ENCODE measurements around the gene MTCH1. TPM values are rescaled to one million over a fixed set of nuclear protein-coding genes. Genes with fewer than 3 reads are reported as not detected.
"Not testable (repeated sequence)": the region's sequence is repeated elsewhere in the genome, so short reads cannot be mapped to it uniquely, and the experiment has no call there.

MTCH1 gene
- total RNA-seq, 1 experiment from 2014 or later = 292 TPM

GRCh38 chr6:36997811-36998722 lies 12.1 kb upstream of the MTCH1 start:
- DNase-seq (ENCODE audit: low read depth) = no peak

GRCh38 chr6:36990401-36990800 lies 4.4 kb upstream of the MTCH1 start:
- DNase-seq (ENCODE audit: low read depth) = not testable (repeated sequence)

DNA sequence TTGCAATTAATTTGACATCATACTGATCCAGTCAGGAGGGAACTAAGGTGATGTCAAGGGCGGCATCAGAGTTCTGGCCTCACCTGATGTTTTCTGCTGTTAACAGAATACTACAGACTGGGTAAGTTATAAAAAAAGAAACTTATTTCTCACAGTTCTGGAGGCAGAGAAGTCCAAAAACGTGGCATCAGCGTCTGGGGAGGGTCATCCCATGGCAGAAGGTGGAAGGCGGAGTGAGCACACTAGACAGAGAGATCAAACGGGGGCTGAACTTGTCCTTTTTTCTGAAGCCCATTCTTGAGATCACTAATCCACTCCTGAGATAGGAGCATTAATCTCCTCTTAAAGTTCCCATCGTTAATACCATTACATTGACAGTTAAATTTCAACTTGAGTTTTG lies 3.3 kb upstream of the MTCH1 start:
- DNase-seq (ENCODE audit: low read depth) = no peak

DNA sequence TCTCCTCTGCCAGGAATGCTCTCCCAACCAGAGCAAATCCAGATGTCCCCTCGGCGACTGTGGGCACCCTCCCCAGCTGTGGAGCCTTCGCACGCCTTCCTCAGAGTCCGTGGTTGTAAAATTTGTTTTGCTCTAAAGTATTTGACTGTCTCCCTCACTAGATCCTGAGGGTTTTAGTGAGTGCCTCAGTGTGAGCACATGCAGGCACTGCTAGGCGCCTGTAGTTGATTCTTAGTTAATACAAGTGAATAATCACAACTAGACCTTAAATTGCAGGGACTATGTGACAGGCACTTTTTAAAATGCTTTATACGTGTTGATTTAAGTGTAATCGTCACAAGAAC lies 680 bp upstream of the MTCH1 start:
- no peak for DNase-seq (ENCODE audit: low read depth)

- no peak for DNase-seq (ENCODE audit: low read depth)
These were observed 584 bp downstream of the MTCH1 start for GRCh38 chr6:36985417-36985807.

DNA sequence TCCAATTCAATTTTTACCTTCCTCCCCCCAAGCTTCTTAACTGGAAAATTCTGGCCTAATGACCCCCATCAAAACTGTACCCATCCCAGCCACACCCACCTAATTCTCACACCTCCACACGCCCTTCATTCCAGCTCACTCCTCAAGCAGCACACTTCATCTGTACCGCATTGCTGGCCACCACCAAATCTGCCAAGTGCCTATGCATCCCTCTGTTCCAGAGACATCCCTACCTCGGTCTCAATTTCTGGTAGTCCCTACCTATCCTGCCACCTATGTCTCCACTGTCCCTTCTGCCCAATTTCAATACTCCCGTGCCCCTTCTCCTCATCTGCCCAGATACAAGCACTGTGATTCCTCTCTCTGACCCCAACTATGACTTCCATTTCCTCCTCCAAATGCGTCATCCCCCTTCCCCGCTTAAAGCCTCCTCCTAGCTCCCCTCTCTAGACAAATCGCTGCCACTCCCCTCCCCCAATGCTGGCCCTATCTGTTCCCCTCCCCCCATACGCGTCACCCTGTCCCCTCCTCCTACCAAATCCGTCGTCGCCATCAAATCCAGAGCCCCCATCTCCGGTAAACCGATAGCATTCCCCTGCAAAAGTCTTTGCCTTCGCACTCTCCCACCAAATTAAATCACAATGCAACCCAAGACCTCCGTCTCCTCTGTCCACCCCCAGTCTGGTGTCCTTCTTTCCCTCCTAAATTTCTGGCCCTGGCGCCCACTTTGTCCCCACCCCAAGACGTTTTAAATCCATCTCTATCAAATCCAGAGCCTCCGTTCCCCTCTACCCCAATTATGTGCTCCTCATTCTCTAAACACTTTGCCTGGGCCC lies 1.2 kb downstream of the MTCH1 start:
- peak; percentile 80 for DNase-seq (ENCODE audit: low read depth)

DNA sequence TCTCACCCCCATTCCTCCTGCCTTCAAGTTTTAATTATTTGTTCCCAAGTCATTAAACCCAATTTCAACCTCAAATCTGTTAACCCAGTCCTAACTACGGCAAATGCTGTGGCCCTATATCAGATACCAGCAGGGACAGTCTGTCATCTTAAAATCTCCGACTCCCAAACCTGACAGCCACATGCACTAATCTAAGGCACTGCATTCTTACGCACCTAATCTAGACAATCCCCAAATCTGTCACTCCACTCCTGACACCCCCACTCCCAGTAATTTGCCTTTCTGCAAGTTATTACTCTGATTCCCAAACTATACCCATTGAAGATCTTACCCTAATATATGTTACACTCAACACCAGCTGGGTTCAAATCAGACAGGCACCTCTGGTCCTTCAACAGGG lies 2.5 kb downstream of the MTCH1 start:
- no peak for DNase-seq (ENCODE audit: low read depth)

- DNase-seq (ENCODE audit: low read depth) = no peak
These were observed 4.9 kb downstream of the MTCH1 start for GRCh38 chr6:36980876-36981619.

DNA sequence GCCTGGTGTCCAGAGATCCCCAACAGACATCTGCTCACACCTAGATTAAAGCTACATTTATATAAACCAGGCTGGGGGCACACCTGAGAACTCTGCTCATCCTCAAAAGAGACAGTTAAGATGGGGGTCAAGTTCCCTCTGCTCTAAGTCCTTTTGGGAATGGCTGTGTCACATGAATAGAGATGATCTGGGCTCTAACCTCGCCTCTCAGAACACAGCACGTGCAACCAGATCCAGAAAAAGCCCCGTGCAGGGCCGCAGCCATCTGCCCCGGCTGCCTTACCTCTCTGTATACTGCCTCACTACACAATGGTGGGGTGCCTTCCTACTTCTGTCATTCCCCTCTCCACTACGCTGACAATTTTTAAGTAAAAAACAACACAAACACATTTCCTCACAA lies 5.9 kb downstream of the MTCH1 start:
- DNase-seq (ENCODE audit: low read depth) = no peak

GRCh38 chr6:36979347-36979742 lies 6.7 kb downstream of the MTCH1 start:
- no peak for DNase-seq (ENCODE audit: low read depth)

DNA sequence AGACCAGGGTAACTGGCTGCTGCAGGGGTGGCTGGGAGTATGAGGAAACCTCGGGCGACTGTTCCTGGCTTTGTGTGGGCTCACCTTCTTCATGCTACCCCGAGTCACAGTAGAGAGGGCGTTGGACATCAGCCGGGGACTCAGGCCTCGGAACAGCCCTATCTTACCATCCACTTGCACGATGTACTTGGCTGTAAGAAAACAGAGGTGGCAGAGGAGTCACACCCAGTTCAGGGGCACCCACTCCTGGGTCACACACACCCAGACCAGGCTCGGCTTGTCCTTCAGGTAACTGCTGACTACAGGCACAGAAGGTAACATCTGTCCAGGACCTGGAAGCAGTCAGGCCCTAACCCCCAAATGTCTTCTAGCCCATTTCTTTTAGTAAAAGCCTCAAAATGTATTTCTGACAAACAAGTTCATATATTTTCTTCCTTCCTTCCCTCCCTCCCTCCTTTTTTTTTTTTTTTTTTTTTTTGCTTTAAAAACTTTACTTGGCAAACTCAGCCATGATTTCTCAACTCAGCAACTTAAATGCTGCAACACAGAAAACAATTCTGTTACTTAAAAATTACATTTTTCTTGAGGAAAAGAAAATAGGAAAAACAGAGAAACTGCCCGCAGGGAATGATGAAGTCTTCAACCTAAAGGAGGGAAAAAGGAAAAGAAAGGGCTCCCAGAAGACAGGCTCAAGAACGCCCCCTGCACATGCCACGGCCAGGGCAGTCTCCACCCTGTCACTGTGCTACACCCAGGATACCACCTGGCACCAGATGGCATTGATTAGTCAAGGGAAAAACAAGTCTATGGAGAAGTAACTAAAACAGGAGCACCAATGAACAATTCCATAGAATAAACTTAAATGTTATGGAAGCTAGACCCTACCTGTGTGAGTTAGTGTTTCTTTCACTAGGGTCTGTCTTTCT lies 7.3 kb downstream of the MTCH1 start:
- DNase-seq (ENCODE audit: low read depth) = no peak

- DNase-seq (ENCODE audit: low read depth) = peak; percentile 36
These were observed 8.5 kb downstream of the MTCH1 start for GRCh38 chr6:36977470-36977941.

DNA sequence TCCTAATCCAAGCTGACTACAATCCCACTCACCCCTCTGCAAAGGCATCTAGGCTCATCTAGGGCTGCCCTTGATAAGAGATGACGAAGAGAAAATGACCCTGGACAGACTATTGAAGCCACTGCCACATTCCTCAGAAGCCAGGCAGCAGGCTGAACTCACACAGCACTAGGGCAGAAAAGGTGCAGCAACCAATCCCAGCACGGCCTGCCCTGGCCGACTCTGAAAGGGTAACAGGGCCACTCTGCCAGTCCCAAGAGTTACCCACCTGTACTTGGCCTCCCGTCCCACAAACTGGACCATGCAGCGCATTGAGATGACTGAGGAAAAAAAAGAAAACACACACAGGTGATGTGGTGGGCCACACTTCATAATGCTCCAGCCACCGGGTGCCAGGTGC lies 9.1 kb downstream of the MTCH1 start:
- DNase-seq (ENCODE audit: low read depth) = no peak

- no peak for DNase-seq (ENCODE audit: low read depth)
These were observed 9.5 kb downstream of the MTCH1 start for GRCh38 chr6:36976509-36976908.

DNA sequence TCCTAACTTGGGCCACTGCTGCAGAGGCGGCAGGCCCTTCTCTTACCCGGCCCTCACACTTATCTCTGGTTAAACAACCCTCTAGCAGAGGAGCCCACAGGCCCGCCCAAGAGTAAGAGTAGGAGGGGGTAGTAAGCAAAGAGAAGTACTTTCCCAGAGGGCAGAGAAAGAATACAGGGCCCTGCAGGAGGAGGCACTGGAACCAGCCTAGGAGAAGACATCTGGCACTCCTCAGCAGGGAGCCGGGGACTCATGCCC lies 10.1 kb downstream of the MTCH1 start:
- DNase-seq (ENCODE audit: low read depth) = no peak

GRCh38 chr6:36975231-36976006 lies 10.6 kb downstream of the MTCH1 start:
- DNase-seq (ENCODE audit: low read depth) = no peak

GRCh38 chr6:36973647-36974046 lies 12.3 kb downstream of the MTCH1 start:
- no peak for DNase-seq (ENCODE audit: low read depth)

GRCh38 chr6:36973190-36973589 lies 12.8 kb downstream of the MTCH1 start:
- DNase-seq (ENCODE audit: low read depth) = no peak

GRCh38 chr6:36971921-36972673 lies 13.9 kb downstream of the MTCH1 start:
- DNase-seq (ENCODE audit: low read depth) = no peak

All from Daoy (cell line).